Measurements from ENCODE around the gene BORCS8.

DNA sequence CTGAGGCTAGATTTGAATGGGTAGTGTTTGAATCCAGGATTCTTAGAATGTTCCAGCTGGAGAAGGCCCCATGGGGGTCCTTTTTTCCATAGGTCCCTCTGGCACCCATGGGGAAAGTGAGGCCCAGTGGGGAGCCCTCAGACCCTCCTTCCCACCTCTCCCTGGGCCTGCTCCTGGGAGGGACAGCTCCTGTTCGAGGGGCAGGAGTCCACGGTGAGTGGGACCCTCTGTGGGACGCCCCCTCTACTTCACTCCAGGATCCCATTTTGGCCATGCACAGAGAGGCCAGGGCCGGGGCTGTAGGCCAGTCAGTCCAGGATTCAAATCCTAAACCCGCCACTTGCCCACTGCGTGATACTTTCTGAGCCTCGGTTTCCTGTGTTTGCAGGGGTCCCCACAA lies 29.5 kb downstream of the BORCS8 start:
- TF ChIP-seq, protein P1, sequence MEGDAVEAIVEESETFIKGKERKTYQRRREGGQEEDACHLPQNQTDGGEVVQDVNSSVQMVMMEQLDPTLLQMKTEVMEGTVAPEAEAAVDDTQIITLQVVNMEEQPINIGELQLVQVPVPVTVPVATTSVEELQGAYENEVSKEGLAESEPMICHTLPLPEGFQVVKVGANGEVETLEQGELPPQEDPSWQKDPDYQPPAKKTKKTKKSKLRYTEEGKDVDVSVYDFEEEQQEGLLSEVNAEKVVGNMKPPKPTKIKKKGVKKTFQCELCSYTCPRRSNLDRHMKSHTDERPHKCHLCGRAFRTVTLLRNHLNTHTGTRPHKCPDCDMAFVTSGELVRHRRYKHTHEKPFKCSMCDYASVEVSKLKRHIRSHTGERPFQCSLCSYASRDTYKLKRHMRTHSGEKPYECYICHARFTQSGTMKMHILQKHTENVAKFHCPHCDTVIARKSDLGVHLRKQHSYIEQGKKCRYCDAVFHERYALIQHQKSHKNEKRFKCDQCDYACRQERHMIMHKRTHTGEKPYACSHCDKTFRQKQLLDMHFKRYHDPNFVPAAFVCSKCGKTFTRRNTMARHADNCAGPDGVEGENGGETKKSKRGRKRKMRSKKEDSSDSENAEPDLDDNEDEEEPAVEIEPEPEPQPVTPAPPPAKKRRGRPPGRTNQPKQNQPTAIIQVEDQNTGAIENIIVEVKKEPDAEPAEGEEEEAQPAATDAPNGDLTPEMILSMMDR (IDR thresholded peaks at IDR 0.05): no peak
- TF ChIP-seq POLR2A (IDR thresholded peaks at IDR 0.05): no peak
- TF ChIP-seq POLR2AphosphoS5 (IDR thresholded peaks at IDR 0.05): no peak

Measured in gastroesophageal sphincter (tissue), 3 donors.